WI38 (cell line): ENCODE data around the gene SLC4A9.

Experiments
- H3K4me3 ChIP-seq: 2 replicates; pipeline ENCODE4 v1.5.1; 2011; ENCODE audit warnings: low read depth, mild to moderate bottlenecking, control low read depth, low read length
- CTCF ChIP-seq: IDR thresholded peaks from 2 replicates; pipeline ENCODE4 v1.5.1; 2012; ENCODE audit warnings: low read depth, mild to moderate bottlenecking, control low read depth, low read length

Gene SLC4A9

DNA sequence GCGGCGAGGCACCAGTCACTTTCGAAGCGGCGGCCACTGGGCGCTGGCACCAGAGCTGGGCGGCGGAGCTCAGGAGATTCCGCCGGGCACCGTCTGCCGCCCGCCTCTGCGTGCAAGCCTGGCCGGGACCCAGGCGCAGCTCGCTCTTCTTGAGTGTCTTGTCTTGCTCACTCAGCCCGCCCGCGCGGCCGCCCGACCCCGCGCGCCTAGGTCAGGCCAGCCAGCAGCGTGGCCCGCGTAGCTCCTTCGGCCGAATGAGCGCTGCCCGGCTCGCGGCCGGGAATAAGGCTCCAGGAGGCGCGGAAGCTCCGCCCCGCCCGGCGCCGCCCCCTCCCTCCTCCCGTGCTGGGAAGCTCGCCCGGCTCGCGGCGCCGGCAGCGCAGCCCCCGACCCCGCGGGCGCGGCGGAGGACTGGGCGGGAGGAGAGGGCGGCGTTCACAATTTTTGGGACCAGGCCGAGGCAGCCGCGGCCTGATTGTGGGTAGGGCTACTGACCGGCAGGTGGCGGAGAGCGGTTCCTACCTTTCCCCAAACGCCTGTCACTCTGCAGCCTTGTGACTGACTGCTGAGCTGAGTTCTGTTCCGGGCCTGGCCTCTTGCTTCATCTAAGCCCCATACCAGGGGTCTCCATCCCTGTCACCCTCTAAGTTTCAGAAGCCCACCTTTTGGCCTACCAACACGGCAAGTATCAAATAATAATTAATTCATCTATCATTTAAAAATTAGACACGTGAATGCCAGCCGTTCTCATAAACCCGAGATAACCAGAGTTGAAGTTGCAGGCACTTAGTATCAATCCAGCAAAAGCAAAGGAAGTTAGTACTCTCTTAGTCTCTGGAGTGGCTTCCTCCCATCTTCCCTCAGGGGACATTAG, 13.4 kb upstream of the SLC4A9 start, which contains the start of gene HBEGF:
Gene HBEGF (minus strand): TSS at position 256 of the 874 bp plus-strand sequence. CDS start 275 bp downstream, outside the sequence.
- H3K4me3 ChIP-seq, result peak within 1 kb of the TSS; percentile 60
- peak; percentile 23; the same call in 1 of the 2 replicates for TF ChIP-seq CTCF

GRCh38 chr5:140347360-140347759, 12.6 kb upstream of the SLC4A9 start:
- TF ChIP-seq CTCF, result no peak
- H3K4me3 ChIP-seq, result no peak overlapping the region

DNA sequence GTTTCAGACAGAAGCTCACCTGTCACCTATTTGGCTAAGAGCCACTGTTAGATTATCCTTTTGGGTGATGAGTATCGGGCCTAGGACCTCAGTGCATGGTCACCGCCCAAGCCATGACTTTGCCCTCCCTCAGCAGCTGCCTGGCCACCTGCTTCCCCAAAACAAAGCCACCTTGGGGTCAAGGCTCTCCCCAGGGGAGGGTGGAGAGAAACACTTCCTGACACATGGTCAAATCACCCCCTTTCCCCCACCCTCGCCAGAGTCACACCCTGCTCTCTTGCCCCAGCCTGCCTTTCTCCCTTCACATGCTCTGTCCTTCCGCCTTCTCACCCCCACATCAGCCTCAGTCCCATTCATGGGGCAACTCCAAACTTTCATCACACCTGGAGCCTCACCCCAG, 11.9 kb upstream of the SLC4A9 start:
- no peak for TF ChIP-seq CTCF
- H3K4me3 ChIP-seq, result no peak overlapping the region

DNA sequence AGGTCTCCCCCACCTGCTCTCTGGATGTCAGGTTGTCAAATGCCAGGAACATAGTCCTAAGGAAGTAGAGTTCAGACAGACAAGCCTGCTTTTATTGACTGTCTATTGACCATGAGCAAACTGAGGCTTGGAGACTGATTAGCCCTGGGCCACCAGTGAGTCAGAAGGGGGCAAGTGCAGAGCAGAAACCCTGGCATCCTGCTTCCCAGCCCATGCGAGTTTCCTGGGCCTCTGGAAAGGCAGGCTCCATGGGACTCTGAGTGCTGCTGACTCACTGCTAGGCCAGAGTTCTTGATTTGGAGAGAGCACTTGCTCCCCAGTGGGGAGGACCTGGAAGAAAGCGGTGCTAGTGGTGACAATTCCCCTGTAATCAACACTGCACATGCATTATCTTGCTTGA, 10.8 kb upstream of the SLC4A9 start:
- no peak for TF ChIP-seq CTCF
- H3K4me3 ChIP-seq, result no peak overlapping the region

- H3K4me3 ChIP-seq, result no peak overlapping the region
- peak; percentile 68 for TF ChIP-seq CTCF
These were observed 8.2 kb upstream of the SLC4A9 start for GRCh38 chr5:140351609-140352334.

- H3K4me3 ChIP-seq, result no peak overlapping the region
- no peak for TF ChIP-seq CTCF
These were observed 4.4 kb upstream of the SLC4A9 start for GRCh38 chr5:140355546-140355945.
